ENCODE measurements around the gene NAPB.

NAPB gene

GRCh38 chr20:23434521-23435313 lies 13.4 kb upstream of the NAPB start:
- no peak for TF ChIP-seq JUND (IDR thresholded peaks at IDR 0.05; ENCODE audit: low read depth)
- in situ Hi-C loops (cut with HindIII; ENCODE audit: low pct_unique_long_range_greater_than_20kb, low sequenced_read_pairs) = no loop called here
- DNase-seq (ENCODE audit: low read depth in 1 of 2, low spot score in 1 of 2) = no peak

- TF ChIP-seq JUND (IDR thresholded peaks at IDR 0.05; ENCODE audit: low read depth) = no peak
Measured at GRCh38 chr20:23433628-23434027, 12.3 kb upstream of the NAPB start.

GRCh38 chr20:23425129-23425528 lies 3.8 kb upstream of the NAPB start:
- no peak for DNase-seq (ENCODE audit: low read depth in 1 of 2, low spot score in 1 of 2)
- in situ Hi-C loops (cut with HindIII; ENCODE audit: low pct_unique_long_range_greater_than_20kb, low sequenced_read_pairs) = no loop called here
- no peak for TF ChIP-seq JUND (IDR thresholded peaks at IDR 0.05; ENCODE audit: low read depth)

More at GRCh38 chr20:23433628-23434027, 12.3 kb upstream of the NAPB start:
- DNase-seq (ENCODE audit: low read depth in 1 of 2, low spot score in 1 of 2) = no peak
- in situ Hi-C loops (cut with HindIII; ENCODE audit: low pct_unique_long_range_greater_than_20kb, low sequenced_read_pairs) = no loop called here

- peak in 1 of 2 experiments; percentile 19 for DNase-seq (ENCODE audit: low read depth in 1 of 2, low spot score in 1 of 2)
- TF ChIP-seq JUND (IDR thresholded peaks at IDR 0.05; ENCODE audit: low read depth) = no peak
- in situ Hi-C loops (cut with HindIII; ENCODE audit: low pct_unique_long_range_greater_than_20kb, low sequenced_read_pairs) = no loop called here
Measured at GRCh38 chr20:23419995-23420901, 1.0 kb downstream of the NAPB start.

GRCh38 chr20:23419657-23419994 lies 1.7 kb downstream of the NAPB start:
- no peak for TF ChIP-seq JUND (IDR thresholded peaks at IDR 0.05; ENCODE audit: low read depth)
- in situ Hi-C loops (cut with HindIII; ENCODE audit: low pct_unique_long_range_greater_than_20kb, low sequenced_read_pairs) = no loop called here
- no peak for DNase-seq (ENCODE audit: low read depth in 1 of 2, low spot score in 1 of 2)

GRCh38 chr20:23417861-23418260 lies 3.4 kb downstream of the NAPB start:
- no peak for DNase-seq (ENCODE audit: low read depth in 1 of 2, low spot score in 1 of 2)
- no peak for TF ChIP-seq JUND (IDR thresholded peaks at IDR 0.05; ENCODE audit: low read depth)
- in situ Hi-C loops (cut with HindIII; ENCODE audit: low pct_unique_long_range_greater_than_20kb, low sequenced_read_pairs) = no loop called here

GRCh38 chr20:23415959-23416583 lies 5.2 kb downstream of the NAPB start:
- in situ Hi-C loops (cut with HindIII; ENCODE audit: low pct_unique_long_range_greater_than_20kb, low sequenced_read_pairs) = no loop called here
- no peak for DNase-seq (ENCODE audit: low read depth in 1 of 2, low spot score in 1 of 2)
- TF ChIP-seq JUND (IDR thresholded peaks at IDR 0.05; ENCODE audit: low read depth) = no peak

GRCh38 chr20:23415555-23415954 lies 5.7 kb downstream of the NAPB start:
- in situ Hi-C loops (cut with HindIII; ENCODE audit: low pct_unique_long_range_greater_than_20kb, low sequenced_read_pairs) = no loop called here
- TF ChIP-seq JUND (IDR thresholded peaks at IDR 0.05; ENCODE audit: low read depth) = no peak
- DNase-seq (ENCODE audit: low read depth in 1 of 2, low spot score in 1 of 2) = no peak

GRCh38 chr20:23414526-23415188 lies 6.6 kb downstream of the NAPB start:
- in situ Hi-C loops (cut with HindIII; ENCODE audit: low pct_unique_long_range_greater_than_20kb, low sequenced_read_pairs) = no loop called here
- no peak for DNase-seq (ENCODE audit: low read depth in 1 of 2, low spot score in 1 of 2)

GRCh38 chr20:23413862-23414422 lies 7.3 kb downstream of the NAPB start:
- DNase-seq (ENCODE audit: low read depth in 1 of 2, low spot score in 1 of 2) = no peak
- no peak for TF ChIP-seq JUND (IDR thresholded peaks at IDR 0.05; ENCODE audit: low read depth)
- in situ Hi-C loops (cut with HindIII; ENCODE audit: low pct_unique_long_range_greater_than_20kb, low sequenced_read_pairs) = no loop called here

More at GRCh38 chr20:23414526-23415188, 6.6 kb downstream of the NAPB start:
- no peak for TF ChIP-seq JUND (IDR thresholded peaks at IDR 0.05; ENCODE audit: low read depth)

- no peak for TF ChIP-seq JUND (IDR thresholded peaks at IDR 0.05; ENCODE audit: low read depth)
- DNase-seq (ENCODE audit: low read depth in 1 of 2, low spot score in 1 of 2) = peak in 1 of 2 experiments; percentile 42
- in situ Hi-C loops (cut with HindIII; ENCODE audit: low pct_unique_long_range_greater_than_20kb, low sequenced_read_pairs) = no loop called here
Measured at GRCh38 chr20:23412026-23412425, 9.3 kb downstream of the NAPB start.
